ENCODE data around the gene SHH.

GRCh38 chr7:155840909-155841308 lies 28.6 kb upstream of the SHH start:
- TF ChIP-seq CTCF (IDR thresholded peaks at IDR 0.05) (no peak), ZNF219 (CRISPR knock-in tag; IDR thresholded peaks at IDR 0.05; ENCODE audit: borderline replicate concordance) (no peak), ZNF671 (CRISPR knock-in tag; IDR thresholded peaks at IDR 0.05) (no peak), MLX (CRISPR knock-in tag; IDR thresholded peaks at IDR 0.05) (no peak), CBFB (CRISPR knock-in tag; IDR thresholded peaks at IDR 0.05; ENCODE audit: low read depth) (no peak), ERG (CRISPR knock-in tag; IDR thresholded peaks at IDR 0.05) (no peak), ATF6 (CRISPR knock-in tag; IDR thresholded peaks at IDR 0.05) (no peak), SMAD3 (CRISPR knock-in tag; IDR thresholded peaks at IDR 0.05; ENCODE audit: borderline replicate concordance) (no peak), ZBTB21 (CRISPR knock-in tag; IDR thresholded peaks at IDR 0.05; ENCODE audit: borderline replicate concordance) (no peak)

Data from WTC11 (cell line).